IMR-90 (cell line): ENCODE data around the gene IFI30. TPM values are rescaled to one million over a fixed set of nuclear protein-coding genes. Genes with fewer than 3 reads are reported as not detected.
A peak's percentile ranks its signal among the peaks of the same experiment; 100 is the strongest.

Experiments
- ATAC-seq: fragments of 200-7000 bp; cut with Tn5 transposase; 2 replicates; pipeline ENCODE4 v1.9.1; 2020; ENCODE audit warnings: low read depth, mild to moderate bottlenecking, moderate library complexity
- BruUV-seq: library from RNA; stranded (reverse); fragments of 400-500 nt; replicated peaks from 2 replicates; lab custom pipeline; 2021; lab: Mats Ljungman, UMichigan
- CTCF ChIA-PET: fragments of 300-600 bp; formaldehyde crosslinking; extraction: SDS; loops from one replicate; lab custom pipeline; 2021; ENCODE audit warnings: antibody characterized with exemption; lab: Yijun Ruan, JAX
- POLR2A ChIA-PET: fragments of 300-600 bp; sonication (Branson Sonifier 250); formaldehyde crosslinking; loops from one replicate; lab custom pipeline; 2022; ENCODE audit warnings: antibody characterized with exemption; ENCODE audit not compliant: unreplicated experiment; lab: Charles Lee
- DNase-seq: peaks from one replicate; pipeline ENCODE4 v3.0.0; 2013
- H2AFZ ChIP-seq: replicated peaks from 2 replicates; pipeline ENCODE3; 2013; ENCODE audit warnings: low read length, mild to moderate bottlenecking; ENCODE audit not compliant: poor library complexity
- H2AK5ac ChIP-seq: 2 replicates; pipeline ENCODE4 v1.6.1; 2013; ENCODE audit warnings: low read depth, low read length, inconsistent platforms
- H2AK9ac ChIP-seq: replicated peaks from 2 replicates; pipeline ENCODE3; 2013; ENCODE audit warnings: mild to moderate bottlenecking, low read depth, low read length, moderate library complexity; ENCODE audit not compliant: poor library complexity
- H2BK120ac ChIP-seq: 2 replicates; pipeline ENCODE4 v1.6.1; 2013; ENCODE audit warnings: low read depth, low read length, inconsistent platforms
- H2BK15ac ChIP-seq: 3 replicates; pipeline ENCODE4 v1.6.1; 2013; ENCODE audit warnings: low read depth, low read length, inconsistent platforms
- H2BK20ac ChIP-seq: 2 replicates; pipeline ENCODE4 v1.6.1; 2013; ENCODE audit warnings: low read depth, mild to moderate bottlenecking, inconsistent platforms, low read length, moderate library complexity
- H2BK5ac ChIP-seq: 2 replicates; pipeline ENCODE4 v1.6.1; 2013; ENCODE audit warnings: mild to moderate bottlenecking, low read depth, low read length, inconsistent platforms; ENCODE audit not compliant: poor library complexity, severe bottlenecking
- H3K14ac ChIP-seq: replicated peaks from 2 replicates; pipeline ENCODE4 v1.6.1; 2013; ENCODE audit warnings: low read depth, low read length, inconsistent platforms
- H3K18ac ChIP-seq: 2 replicates; pipeline ENCODE4 v1.6.1; 2013; ENCODE audit warnings: low read depth, low read length, control low read depth
- H3K23ac ChIP-seq: 2 replicates; pipeline ENCODE4 v1.6.1; 2013; ENCODE audit warnings: low read depth, low read length, inconsistent platforms
- H3K27ac ChIP-seq: 2 replicates; pipeline ENCODE4 v1.5.1; 2013; ENCODE audit warnings: mild to moderate bottlenecking, control low read depth, low read length; ENCODE audit not compliant: insufficient read depth
- H3K27me3 ChIP-seq: 2 replicates; pipeline ENCODE4 v1.6.1; 2013; ENCODE audit warnings: low read length; ENCODE audit not compliant: control insufficient read depth, insufficient read depth
- H3K36me3 ChIP-seq: 2 replicates; pipeline ENCODE4 v1.6.1; 2013; ENCODE audit warnings: low read length, mixed read lengths; ENCODE audit not compliant: control insufficient read depth, insufficient read depth
- H3K4ac ChIP-seq: 2 replicates; pipeline ENCODE4 v1.6.1; 2013; ENCODE audit warnings: low read depth, low read length, inconsistent platforms
- H3K4me1 ChIP-seq: 2 replicates; pipeline ENCODE4 v1.6.1; 2013; ENCODE audit warnings: low read length, mixed read lengths; ENCODE audit not compliant: control insufficient read depth, insufficient read depth
- H3K4me2 ChIP-seq: 2 replicates; pipeline ENCODE4 v1.6.1; 2013; ENCODE audit warnings: low read depth, mild to moderate bottlenecking, control low read depth, low read length, moderate library complexity
- H3K4me3 ChIP-seq: 2 replicates; pipeline ENCODE4 v1.5.1; 2013; ENCODE audit warnings: low read depth, mild to moderate bottlenecking, control low read depth, low read length, moderate library complexity; ENCODE audit not compliant: insufficient read depth
- H3K56ac ChIP-seq: 2 replicates; pipeline ENCODE4 v1.6.1; 2013; ENCODE audit warnings: low read length, inconsistent platforms; ENCODE audit not compliant: insufficient read depth; ENCODE audit errors: extremely low read depth
- H3K79me1 ChIP-seq, 2 experiments: 2 replicates each; pipeline ENCODE4 v1.6.1; 2013; ENCODE audit warnings: low read length in 2 of 2, inconsistent platforms in 1 of 2, low read depth in 1 of 2
- H3K9ac ChIP-seq: 2 replicates; pipeline ENCODE4 v1.6.1; 2013; ENCODE audit warnings: low read depth, low read length, control low read depth
- H3K9me1 ChIP-seq: 2 replicates; pipeline ENCODE4 v1.6.1; 2013; ENCODE audit warnings: low read length, inconsistent platforms; ENCODE audit not compliant: insufficient read depth
- H3K9me3 ChIP-seq: 2 replicates; pipeline ENCODE4 v1.6.1; 2013; ENCODE audit warnings: low read length; ENCODE audit not compliant: control insufficient read depth, insufficient read depth
- H4K20me1 ChIP-seq: 2 replicates; pipeline ENCODE4 v1.6.1; 2013; ENCODE audit warnings: low read length, inconsistent platforms; ENCODE audit not compliant: insufficient read depth
- H4K5ac ChIP-seq: 2 replicates; pipeline ENCODE4 v1.6.1; 2013; ENCODE audit warnings: mild to moderate bottlenecking, low read depth, low read length, control low read depth
- H4K8ac ChIP-seq, 2 experiments: 2 replicates each; pipeline ENCODE4 v1.6.1; 2013; ENCODE audit warnings: low read depth in 2 of 2, low read length in 2 of 2, control low read depth in 1 of 2, inconsistent platforms in 1 of 2
- H4K91ac ChIP-seq: 2 replicates; pipeline ENCODE4 v1.6.1; 2013; ENCODE audit warnings: low read depth, low read length, inconsistent platforms; ENCODE audit not compliant: insufficient read depth
- FOS ChIP-seq: fragments of 150-350 bp; IDR thresholded peaks from 2 replicates; pipeline ENCODE4 v1.6.1; 2016; ENCODE audit warnings: low read depth, low read length
- RFX5 ChIP-seq: IDR thresholded peaks from 2 replicates; pipeline ENCODE4 v1.8.0; 2012; ENCODE audit warnings: low read depth, mild to moderate bottlenecking, low read length, moderate library complexity
- WGBS, 2 experiments: methylation state at CpG; one replicate each; pipeline versions ENCODE4 v1.1.5 to v1.1.7; 2013; ENCODE audit warnings: missing lambda C conversion rate in 2 of 2; ENCODE audit not compliant: insufficient read length in 1 of 2; ENCODE audit errors: extremely low coverage in 2 of 2; 5-methylcytosine and 5-hydroxymethylcytosine counted together
- dilution Hi-C: fragments of 300-500 bp; cut with HindIII; formaldehyde crosslinking; loops from one replicate; pipeline ENCODE4 v1.14.3; 2018; ENCODE audit warnings: low sequenced_read_pairs; ENCODE audit not compliant: unreplicated experiment
- in situ Hi-C: fragments of 300-500 bp; cut with MboI; formaldehyde crosslinking; loops from 3 replicates; pipeline ENCODE4 v1.14.3; 2019; ENCODE audit warnings: low sequenced_read_pairs, inconsistent platforms, mixed read lengths
- intact Hi-C: fragments of 100-400 bp; cut with micrococcal nuclease; formaldehyde crosslinking; loops from 2 replicates; pipeline ENCODE4 v1.10.0; 2022
- polyA plus RNA-seq, 3 experiments: library from polyadenylated mRNA; depleted of rRNA; stranded (reverse); fragments of >200 nt; gene quantifications; 2 replicates each; pipeline ENCODE4 v1.2.3, GENCODE V29; 2012; ENCODE audit warnings: low replicate concordance in 1 of 3
- total RNA-seq: library from RNA; depleted of rRNA; stranded (reverse); fragments of >200 nt; gene quantifications from 2 replicates; pipeline ENCODE4 v1.2.3, GENCODE V29; 2012

IFI30 gene
- total and polyA plus RNA-seq, 2 of the 4 experiments (the other 2 are of a cell fraction): 2.3 TPM

GRCh38 chr19:18219911-18220631 lies 46.5 kb downstream of the IFI30 start:
- intact Hi-C loops (no loop called here), in situ Hi-C loops (no loop called here), dilution Hi-C loops (no loop called here)
- peak overlapping the region; percentile 14 for H2AK9ac ChIP-seq
- ChIA-PET CTCF (interaction anchor here (1.1 kb wide), 1 partner anchor 68 kb away, joined by 3 read pairs; the partner anchor contains the start of gene PIK3R2), POLR2A (no interaction called here)
- H2BK5ac ChIP-seq: no peak overlapping the region
- H2BK20ac ChIP-seq: no peak overlapping the region
- no peaks in the 10 kb centered on the region for H3K79me1 ChIP-seq
- H2AFZ ChIP-seq: peak overlapping the region; percentile 41
- no TSS peak for BruUV-seq
- no peak overlapping the region for H3K18ac ChIP-seq
- H2BK15ac ChIP-seq: no peak overlapping the region
- H3K9me3 ChIP-seq: no peaks in the 10 kb centered on the region
- no peak overlapping the region for H3K4ac ChIP-seq
- TF ChIP-seq RFX5 (no peak), FOS (0 out of 2 replicates have a peak, but pooled peaks have one; percentile 3)
- H4K91ac ChIP-seq: no peak overlapping the region
- H3K14ac ChIP-seq: no peak overlapping the region
- H3K27ac ChIP-seq: no peak overlapping the region
- peak; percentile 33 for DNase-seq
- H3K23ac ChIP-seq: no peak overlapping the region
- H3K56ac ChIP-seq: no peak overlapping the region
- ATAC-seq: no peak
- H3K27me3 ChIP-seq: no peaks in the 10 kb centered on the region; the same call in 1 of the 2 replicates
- 0 out of 2 replicates have a peak overlapping the region, but pooled peaks have one; percentile 8 for H2BK120ac ChIP-seq
- H3K36me3 ChIP-seq: no peaks in the 10 kb centered on the region
- 79% methylated on average over 18 of the region's 28 CpGs; no CpG with 5 or more reads in 1 of the 2 experiments for WGBS, 2 experiments
- H4K5ac ChIP-seq: no peak overlapping the region
- H3K9ac ChIP-seq: no peak overlapping the region
- no peaks in the 10 kb centered on the region for H4K20me1 ChIP-seq
- H2AK5ac ChIP-seq: no peak overlapping the region
- H3K4me3 ChIP-seq: no peak overlapping the region
- peaks cover 3% of the 10 kb centered on the region for H3K4me1 ChIP-seq
- H3K9me1 ChIP-seq: peaks cover 5% of the 10 kb centered on the region; the same call in 1 of the 2 replicates
- H3K4me2 ChIP-seq: no peak overlapping the region
- H4K8ac ChIP-seq: no peak overlapping the region
